K562 (cell line): ENCODE results near the gene RWDD3.

Experiments used
- HDAC6 ChIP-seq: IDR thresholded peaks from 2 replicates; pipeline ENCODE4 v1.6.1; 2012; ENCODE audit warnings: low read depth, mild to moderate bottlenecking, control low read depth, inconsistent platforms, low read length, moderate library complexity
- NR4A1 ChIP-seq, 2 experiments: fragments of 250-450 bp in 1 of 2; fragments of 450-650 bp in 1 of 2; sonication (Bioruptor Pico) in 1 of 2; IDR thresholded peaks; 2 replicates each; pipeline versions ENCODE4 v1.4.0 to v1.6.1; 2016 to 2020; ENCODE audit warnings: mild to moderate bottlenecking in 2 of 2, missing compliant biosample characterization in 1 of 2, missing genetic modification characterization in 1 of 2, moderate library complexity in 1 of 2
- POLR2A ChIP-seq: fragments of 450-650 bp; conservative IDR thresholded peaks from 2 replicates; pipeline ENCODE4 v1.6.1; 2016
- U2AF2 ChIP-seq: fragments of 200-400 bp; formaldehyde crosslinking; optimal IDR thresholded peaks from 2 replicates; pipeline ENCODE3; 2017; ENCODE audit warnings: low read depth, mild to moderate bottlenecking, low read length

- TF ChIP-seq NR4A1 (CRISPR knock-in tag; IDR thresholded peaks at IDR 0.05) (no peak), NR4A1 (tag; IDR thresholded peaks at IDR 0.05) (no peak), POLR2A (no peak), HDAC6 (no peak), U2AF2 (no peak)
Measured at GRCh38 chr1:95229037-95229436, 5.0 kb upstream of the RWDD3 start.
